ENCODE results near the gene DUSP7. TPM values are rescaled to one million over a fixed set of nuclear protein-coding genes. Genes with fewer than 3 reads are reported as not detected.

DUSP7 gene
- total RNA-seq, 2 experiments from 2014 or later: 4.8 to 5.2 TPM

- H3K27ac Mint-ChIP-seq: no peak overlapping the region
- POLR2A ChIA-PET: interaction anchor here (0.7 to 1.1 kb wide), 3 partner anchors 11 to 16 kb away, joined by 3 to 6 read pairs (median 5); no protein-coding TSS in a partner anchor
- TF ChIP-seq CTCF (IDR thresholded peaks at IDR 0.05): no peak
Observed at GRCh38 chr3:52041118-52041731, 15.1 kb downstream of the DUSP7 start.

DNA sequence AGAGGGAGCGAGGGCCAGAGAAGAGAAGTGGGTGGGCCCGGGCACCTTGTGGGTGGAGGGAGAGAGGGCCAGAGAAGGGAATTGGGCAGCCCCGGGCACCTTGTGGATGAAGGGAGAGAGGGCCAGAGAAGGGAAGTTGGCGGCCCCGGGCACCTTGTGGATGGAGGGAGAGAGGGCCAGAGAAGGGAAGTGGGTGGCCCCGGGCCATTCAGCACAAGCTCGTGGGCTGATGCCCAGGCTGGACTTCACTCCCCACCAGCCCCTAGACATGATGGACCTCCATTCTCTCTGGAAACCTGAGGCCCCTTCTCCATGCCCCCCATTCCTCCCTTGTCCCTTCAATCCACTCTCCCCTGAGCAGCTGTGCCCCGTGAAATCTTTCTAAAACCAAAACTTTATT, 15.8 kb downstream of the DUSP7 start:
- no peaks in the 10 kb centered on the region for H3K9me3 ChIP-seq (ENCODE audit: control insufficient read depth in 1 of 2, insufficient read depth in 1 of 2, low read length in 2 of 2)
- ATAC-seq (ENCODE audit: poor library complexity) (no peak), DNase-seq (no peak)
- ChIA-PET CTCF (no interaction called here), POLR2A (interaction anchor here (0.7 to 1.0 kb wide), 2 partner anchors 12 to 17 kb away, joined by 3 to 5 read pairs; no protein-coding TSS in a partner anchor)
- H3K36me3 Mint-ChIP-seq (ENCODE audit: low read depth): no peaks in the 10 kb centered on the region
- intact Hi-C loops (cut with DNase I, micrococcal nuclease): no loop called here
- peaks cover 23% of the 10 kb centered on the region for H3K4me1 ChIP-seq (ENCODE audit: insufficient read depth, low read length)
- H3K4me3 Mint-ChIP-seq: no peak overlapping the region
- H3K4me3 ChIP-seq (ENCODE audit: low read length): no peak overlapping the region
- TF ChIP-seq CTCF (IDR thresholded peaks at IDR 0.05): no peak
- no peak overlapping the region for H3K27ac ChIP-seq (ENCODE audit: low read depth in 1 of 2, low read length in 2 of 2)
- H3K9me3 Mint-ChIP-seq: no peaks in the 10 kb centered on the region
- H3K27ac Mint-ChIP-seq: no peak overlapping the region
- H3K36me3 ChIP-seq (ENCODE audit: insufficient read depth, low read length): no peaks in the 10 kb centered on the region
- peaks cover 14% of the 10 kb centered on the region for H3K4me1 Mint-ChIP-seq (ENCODE audit: low read depth)
- no peaks in the 10 kb centered on the region for H3K27me3 Mint-ChIP-seq
- H3K27me3 ChIP-seq (ENCODE audit: control insufficient read depth in 1 of 2, insufficient read depth in 2 of 2, low read length in 2 of 2): no peaks in the 10 kb centered on the region

More at GRCh38 chr3:52041118-52041731, 15.1 kb downstream of the DUSP7 start:
- Mint-ChIP-seq H3K4me3 (no peak overlapping the region), H3K36me3 (ENCODE audit: low read depth) (no peaks in the 10 kb centered on the region), H3K9me3 (no peaks in the 10 kb centered on the region), H3K27me3 (no peaks in the 10 kb centered on the region), H3K4me1 (ENCODE audit: low read depth) (peaks cover 18% of the 10 kb centered on the region)
- H3K9me3 ChIP-seq (ENCODE audit: control insufficient read depth in 1 of 2, insufficient read depth in 1 of 2, low read length in 2 of 2): no peaks in the 10 kb centered on the region
- CTCF ChIA-PET: interaction anchor here (0.6 kb wide), 1 partner anchor 238 kb away, joined by 3 read pairs; no protein-coding TSS in a partner anchor
- intact Hi-C loops (cut with DNase I, micrococcal nuclease): no loop called here
- peaks cover 29% of the 10 kb centered on the region for H3K4me1 ChIP-seq (ENCODE audit: insufficient read depth, low read length)
- no peak for DNase-seq
- no peaks in the 10 kb centered on the region for H3K27me3 ChIP-seq (ENCODE audit: control insufficient read depth in 1 of 2, insufficient read depth in 2 of 2, low read length in 2 of 2)
- H3K27ac ChIP-seq (ENCODE audit: low read depth in 1 of 2, low read length in 2 of 2): no peak overlapping the region
- ATAC-seq (ENCODE audit: poor library complexity): no peak
- H3K4me3 ChIP-seq (ENCODE audit: low read length): no peak overlapping the region
- no peaks in the 10 kb centered on the region for H3K36me3 ChIP-seq (ENCODE audit: insufficient read depth, low read length)

DNA sequence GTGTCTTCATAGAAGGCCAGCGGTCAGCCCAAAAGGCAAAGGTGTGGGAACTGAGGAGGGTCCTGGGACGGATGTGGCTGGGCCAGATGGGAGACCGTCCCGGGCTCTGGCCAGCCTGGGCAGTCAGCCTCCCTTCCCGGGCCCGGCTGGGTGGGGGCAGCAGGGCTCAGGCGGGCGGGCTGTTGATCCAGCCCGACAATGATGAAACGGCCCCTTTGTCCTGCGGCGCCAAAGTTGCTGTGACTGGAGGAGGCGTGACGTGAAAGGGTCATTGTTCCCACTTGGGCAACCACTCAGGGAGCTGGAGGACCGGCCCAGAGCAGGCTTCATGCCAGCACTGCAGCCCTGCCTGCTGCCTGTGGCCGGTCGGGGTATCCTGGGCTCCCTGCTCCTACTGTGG, 16.5 kb downstream of the DUSP7 start:
- H3K27ac ChIP-seq (ENCODE audit: low read depth in 1 of 2, low read length in 2 of 2): no peak overlapping the region
- Mint-ChIP-seq H3K36me3 (ENCODE audit: low read depth) (no peaks in the 10 kb centered on the region), H3K27me3 (no peaks in the 10 kb centered on the region), H3K9me3 (no peaks in the 10 kb centered on the region), H3K4me1 (ENCODE audit: low read depth) (peaks cover 7% of the 10 kb centered on the region), H3K4me3 (no peak overlapping the region), H3K27ac (no peak overlapping the region)
- ChIA-PET POLR2A (no interaction called here), CTCF (no interaction called here)
- no peak overlapping the region for H3K4me3 ChIP-seq (ENCODE audit: low read length)
- DNase-seq (no peak), ATAC-seq (ENCODE audit: poor library complexity) (no peak)
- H3K27me3 ChIP-seq (ENCODE audit: control insufficient read depth in 1 of 2, insufficient read depth in 2 of 2, low read length in 2 of 2): no peaks in the 10 kb centered on the region
- no peak for TF ChIP-seq CTCF (IDR thresholded peaks at IDR 0.05)
- peaks cover 17% of the 10 kb centered on the region for H3K4me1 ChIP-seq (ENCODE audit: insufficient read depth, low read length)
- H3K9me3 ChIP-seq (ENCODE audit: control insufficient read depth in 1 of 2, insufficient read depth in 1 of 2, low read length in 2 of 2): no peaks in the 10 kb centered on the region
- intact Hi-C loops (cut with DNase I, micrococcal nuclease): no loop called here
- no peaks in the 10 kb centered on the region for H3K36me3 ChIP-seq (ENCODE audit: insufficient read depth, low read length)
